PC-9 (cell line): ENCODE data around the gene TRPM6. TPM values are rescaled to one million over a fixed set of nuclear protein-coding genes. Genes with fewer than 3 reads are reported as not detected.

Source experiments
- BruUV-seq: library from RNA; stranded (reverse); fragments of 400-500 nt; replicated peaks from 2 replicates; lab custom pipeline; 2021; lab: Mats Ljungman, UMichigan
- CTCF ChIA-PET: fragments of 300-600 bp; sonication (Branson Sonifier 250); formaldehyde crosslinking; loops from one replicate; lab custom pipeline; 2022; ENCODE audit warnings: antibody characterized with exemption; lab: Charles Lee
- POLR2A ChIA-PET: fragments of 300-600 bp; sonication (Branson Sonifier 250); formaldehyde crosslinking; loops from one replicate; lab custom pipeline; 2022; ENCODE audit warnings: antibody characterized with exemption; ENCODE audit not compliant: unreplicated experiment; lab: Charles Lee
- DNase-seq, 2 experiments: peaks; one replicate each; pipeline versions ENCODE4 v3.0.0 to v3.0.0-alpha.2; 2015 to 2022; ENCODE audit warnings: mixed read lengths in 1 of 2
- H2AFZ ChIP-seq: fragments of 200-600 bp; sonication (generic); 2 replicates; pipeline ENCODE4 v1.8.1; 2017; ENCODE audit warnings: antibody characterized with exemption
- H3F3A ChIP-seq: fragments of 200-600 bp; sonication (generic); 2 replicates; pipeline ENCODE4 v1.8.1; 2017; ENCODE audit warnings: antibody characterized with exemption, mild to moderate bottlenecking, low read depth; ENCODE audit not compliant: insufficient read depth
- H3K27ac ChIP-seq: fragments of 200-600 bp; sonication (generic); 2 replicates; pipeline ENCODE4 v1.6.1; 2016; ENCODE audit warnings: mixed run types
- H3K27me3 ChIP-seq: fragments of 200-600 bp; sonication (generic); 2 replicates; pipeline ENCODE4 v1.6.1; 2016; ENCODE audit warnings: low read depth, mixed run types; ENCODE audit not compliant: insufficient read depth
- H3K36me3 ChIP-seq: fragments of 200-600 bp; sonication (generic); 2 replicates; pipeline ENCODE4 v1.6.1; 2016; ENCODE audit warnings: low read depth, mixed run types
- H3K4me1 ChIP-seq: fragments of 200-600 bp; sonication (generic); replicated peaks from 2 replicates; pipeline ENCODE4 v1.6.1; 2016; ENCODE audit warnings: mixed run types; ENCODE audit not compliant: insufficient read depth
- H3K4me2 ChIP-seq: fragments of 200-600 bp; sonication (generic); 2 replicates; pipeline ENCODE4 v1.6.1; 2017; ENCODE audit warnings: mixed run types
- H3K4me3 ChIP-seq: fragments of 200-600 bp; sonication (generic); 2 replicates; pipeline ENCODE4 v1.6.1; 2016; ENCODE audit warnings: mixed run types
- H3K79me2 ChIP-seq: fragments of 200-600 bp; sonication (generic); 2 replicates; pipeline ENCODE4 v1.6.1; 2017; ENCODE audit warnings: low read depth, mixed run types
- H3K9me2 ChIP-seq: fragments of 200-600 bp; sonication (generic); 2 replicates; pipeline ENCODE4 v1.8.1; 2017; ENCODE audit warnings: mild to moderate bottlenecking; ENCODE audit not compliant: insufficient read depth
- H3K9me3 ChIP-seq: fragments of 200-600 bp; sonication (generic); 2 replicates; pipeline ENCODE4 v1.8.1; 2016; ENCODE audit warnings: low read depth; ENCODE audit not compliant: insufficient read depth
- H4K20me1 ChIP-seq: fragments of 200-600 bp; sonication (generic); 2 replicates; pipeline ENCODE4 v1.8.1; 2017; ENCODE audit not compliant: insufficient read depth
- CTCF ChIP-seq: fragments of 200-600 bp; sonication (generic); conservative IDR thresholded peaks from 2 replicates; pipeline ENCODE4 v1.6.1; 2017; ENCODE audit warnings: mixed run types, antibody characterized with exemption, mild to moderate bottlenecking, moderate library complexity
- EZH2 ChIP-seq: fragments of 200-600 bp; sonication (generic); IDR thresholded peaks from 2 replicates; pipeline ENCODE4 v1.8.0; 2017; ENCODE audit warnings: antibody characterized with exemption, low read depth
- intact Hi-C: fragments of 100-400 bp; cut with micrococcal nuclease; formaldehyde crosslinking; loops from one replicate; pipeline ENCODE4 v1.10.0; 2022; ENCODE audit not compliant: unreplicated experiment
- total RNA-seq: library from RNA; stranded (reverse); gene quantifications from 2 replicates; pipeline ENCODE4 v1.2.3, GENCODE V29; 2021

TRPM6 gene
- total RNA-seq, 1 experiment from 2014 or later = 0.09 TPM

- Histone ChIP-seq H3K9me3 (no peaks in the 10 kb centered on the region), H3K27ac (no peak overlapping the region), H3K27me3 (no peaks in the 10 kb centered on the region), H3K4me3 (no peak overlapping the region), H3K79me2 (no peaks in the 10 kb centered on the region), H4K20me1 (no peaks in the 10 kb centered on the region), H2AFZ (no peak overlapping the region), H3K9me2 (no peaks in the 10 kb centered on the region), H3F3A (no peaks in the 10 kb centered on the region), H3K36me3 (no peaks in the 10 kb centered on the region), H3K4me1 (0 out of 2 replicates have a peak, but pooled peaks cover 14% of the 10 kb centered on the region), H3K4me2 (no peak overlapping the region)
- BruUV-seq = no TSS peak
- DNase-seq = no peak
- TF ChIP-seq CTCF (no peak), EZH2 (no peak)
- POLR2A ChIA-PET = no interaction called here
- intact Hi-C loops = no loop called here
- CTCF ChIA-PET = no interaction called here
Observed at GRCh38 chr9:74800226-74800625, 87.5 kb downstream of the TRPM6 start.

- H3K4me3 ChIP-seq = no peak overlapping the region
- no peak for TF ChIP-seq EZH2
- TF ChIP-seq CTCF = no peak
- H3F3A ChIP-seq = no peaks in the 10 kb centered on the region
- CTCF ChIA-PET = no interaction called here
- BruUV-seq = no TSS peak
- H3K27ac ChIP-seq = no peak overlapping the region
- H3K4me1 ChIP-seq = no peaks in the 10 kb centered on the region
- no peak overlapping the region for H2AFZ ChIP-seq
- POLR2A ChIA-PET = interaction anchor here (0.6 kb wide), 1 partner anchor 88 kb away, joined by 3 read pairs; no protein-coding TSS in a partner anchor
- intact Hi-C loops = no loop called here
- H3K79me2 ChIP-seq = no peaks in the 10 kb centered on the region
- no peaks in the 10 kb centered on the region for H3K9me3 ChIP-seq
- H3K36me3 ChIP-seq = no peaks in the 10 kb centered on the region
- no peaks in the 10 kb centered on the region for H3K27me3 ChIP-seq
- no peaks in the 10 kb centered on the region for H3K9me2 ChIP-seq
- no peak overlapping the region for H3K4me2 ChIP-seq
- no peak for DNase-seq
- no peaks in the 10 kb centered on the region for H4K20me1 ChIP-seq
Observed at GRCh38 chr9:74795803-74796202, 91.9 kb downstream of the TRPM6 start.

GRCh38 chr9:74795081-74795480 lies 92.6 kb downstream of the TRPM6 start:
- intact Hi-C loops = no loop called here
- no peak overlapping the region for H2AFZ ChIP-seq
- no peak for TF ChIP-seq CTCF
- POLR2A ChIA-PET = no interaction called here
- no peaks in the 10 kb centered on the region for H4K20me1 ChIP-seq
- H3F3A ChIP-seq = no peaks in the 10 kb centered on the region
- DNase-seq = no peak
- no peak overlapping the region for H3K4me3 ChIP-seq
- H3K27ac ChIP-seq = no peak overlapping the region
- no TSS peak for BruUV-seq
- no peaks in the 10 kb centered on the region for H3K9me2 ChIP-seq
- H3K79me2 ChIP-seq = no peaks in the 10 kb centered on the region
- no peaks in the 10 kb centered on the region for H3K27me3 ChIP-seq
- no peaks in the 10 kb centered on the region for H3K36me3 ChIP-seq
- CTCF ChIA-PET = no interaction called here
- H3K4me1 ChIP-seq = no peaks in the 10 kb centered on the region
- H3K4me2 ChIP-seq = no peak overlapping the region
- no peaks in the 10 kb centered on the region for H3K9me3 ChIP-seq
